Activated CD4-positive, CD25-positive, alpha-beta regulatory T cell treated with anti-CD3 and anti-CD28 coated beads, Interleukin-2, amount 50 U/mL, for 72 hours (primary cell): ENCODE measurements around the gene NLRC5.

Experiments used
- DNase-seq: peaks from one replicate; pipeline ENCODE4 v3.0.0; 2021

The NLRC5 gene

DNA sequence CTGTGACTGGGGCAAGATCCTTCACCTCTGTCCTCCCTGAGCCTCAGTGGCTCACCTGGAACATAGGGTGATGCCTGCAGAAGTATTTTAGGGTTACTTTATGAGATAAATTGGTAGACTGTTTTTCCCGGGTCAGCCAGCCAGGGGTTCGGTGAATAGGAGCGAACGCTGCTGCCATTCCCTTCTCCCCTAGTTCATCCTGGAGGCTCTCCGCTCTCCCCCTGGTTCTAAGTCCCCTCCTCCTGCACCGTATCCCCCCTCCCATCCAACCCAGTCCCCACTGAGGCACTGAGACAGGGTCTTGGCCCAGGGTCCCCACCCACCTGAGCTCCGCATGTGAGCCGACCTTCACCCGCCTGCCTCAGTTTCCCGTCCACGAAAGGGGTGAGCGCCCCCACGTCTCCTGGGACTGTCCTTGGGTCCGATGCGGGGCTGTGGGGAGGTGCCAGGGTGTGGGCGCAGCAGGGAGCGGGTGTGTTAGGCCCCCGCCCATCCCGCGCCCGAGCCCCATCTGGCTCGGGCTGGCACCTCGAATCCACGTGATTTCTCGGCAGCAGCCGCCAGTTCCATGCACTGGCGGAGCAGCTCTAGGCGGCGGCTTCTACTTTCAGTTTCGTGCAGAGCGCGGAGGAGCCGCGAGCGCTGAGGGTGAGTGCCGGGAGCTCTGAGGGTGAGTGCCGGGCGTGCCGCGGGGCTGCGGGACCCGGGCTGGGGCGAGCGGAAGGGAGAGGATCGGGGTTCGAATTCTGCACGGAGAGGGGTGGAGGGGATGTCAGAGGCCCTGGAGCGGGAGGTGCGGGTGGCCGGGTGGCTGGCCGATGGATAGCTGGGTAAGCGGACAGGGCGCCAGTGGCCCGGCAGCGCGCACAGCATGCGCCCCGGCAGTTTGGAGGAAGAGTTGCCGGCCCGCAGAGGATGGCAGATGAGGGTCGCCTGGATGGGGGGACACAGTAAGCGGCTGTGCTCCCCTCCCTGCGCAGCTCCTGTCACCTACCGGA, at the start of gene NLRC5:
NLRC5 (plus strand) TSS at position 610 of the 998 bp plus-strand sequence. CDS start 31,156 bp downstream, outside the sequence.
- peak; percentile 91 for DNase-seq

- no peak for DNase-seq
Observed at GRCh38 chr16:56939801-56940200, 49.6 kb upstream of the NLRC5 start.

GRCh38 chr16:56941092-56941491, 48.3 kb upstream of the NLRC5 start:
- no peak for DNase-seq

DNA sequence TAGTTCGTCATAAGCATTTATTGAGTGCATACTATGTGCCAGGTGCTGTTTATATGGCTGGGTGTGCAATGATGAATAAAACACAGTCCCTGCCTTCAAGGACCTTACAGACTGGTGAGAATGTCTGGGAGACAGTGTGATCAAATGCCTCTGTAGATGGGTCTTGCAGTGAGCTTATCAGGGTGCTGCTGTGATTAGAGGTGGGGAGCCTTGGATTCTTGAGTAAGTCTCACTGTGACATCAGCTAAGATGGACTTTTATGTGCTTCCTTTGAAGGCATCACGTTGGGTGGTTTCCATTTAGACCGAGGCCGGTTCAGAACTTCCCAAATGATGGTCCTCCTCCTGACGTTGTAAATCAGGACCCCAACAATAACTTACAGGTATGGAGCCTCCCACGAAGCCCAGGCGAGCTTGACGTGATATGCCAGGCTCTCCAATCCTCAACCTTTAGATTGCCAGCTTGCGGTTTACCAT, 47.5 kb upstream of the NLRC5 start:
- DNase-seq: no peak

GRCh38 chr16:56943761-56944375, 45.5 kb upstream of the NLRC5 start:
- no peak for DNase-seq

- no peak for DNase-seq
Observed at GRCh38 chr16:56944954-56945839, 44.2 kb upstream of the NLRC5 start.

DNA sequence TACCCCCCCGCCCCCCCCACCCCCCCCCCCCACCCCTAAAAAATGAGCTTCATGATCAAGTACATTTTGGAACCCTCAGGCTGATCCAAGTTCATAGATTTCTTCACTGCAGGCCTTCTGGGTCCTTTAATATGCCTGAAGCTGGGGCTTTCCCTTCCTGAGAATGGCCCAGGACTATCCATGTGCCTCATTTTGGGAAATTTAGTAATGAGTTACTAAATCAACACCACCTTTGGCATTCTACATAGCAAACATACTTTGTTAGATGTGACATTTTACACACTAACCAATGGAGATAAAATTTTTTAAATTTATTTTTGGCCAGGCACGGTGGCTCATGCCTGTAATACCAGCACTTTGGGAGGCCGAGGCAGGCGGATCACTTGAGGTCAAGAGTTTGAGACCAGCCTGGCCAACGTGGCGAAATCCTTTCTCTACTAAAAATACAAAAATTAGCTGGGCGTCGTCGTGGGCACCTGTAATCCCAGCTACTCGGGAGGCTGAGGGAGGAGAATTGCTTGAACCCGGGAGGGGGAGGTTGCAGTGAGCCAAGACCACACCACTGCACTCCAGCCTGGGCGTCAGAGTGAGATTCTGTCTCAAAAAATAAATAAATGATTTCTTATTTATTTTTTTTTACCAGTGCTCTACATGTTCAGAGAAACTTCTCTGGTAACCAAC, 43.4 kb upstream of the NLRC5 start:
- no peak for DNase-seq

DNA sequence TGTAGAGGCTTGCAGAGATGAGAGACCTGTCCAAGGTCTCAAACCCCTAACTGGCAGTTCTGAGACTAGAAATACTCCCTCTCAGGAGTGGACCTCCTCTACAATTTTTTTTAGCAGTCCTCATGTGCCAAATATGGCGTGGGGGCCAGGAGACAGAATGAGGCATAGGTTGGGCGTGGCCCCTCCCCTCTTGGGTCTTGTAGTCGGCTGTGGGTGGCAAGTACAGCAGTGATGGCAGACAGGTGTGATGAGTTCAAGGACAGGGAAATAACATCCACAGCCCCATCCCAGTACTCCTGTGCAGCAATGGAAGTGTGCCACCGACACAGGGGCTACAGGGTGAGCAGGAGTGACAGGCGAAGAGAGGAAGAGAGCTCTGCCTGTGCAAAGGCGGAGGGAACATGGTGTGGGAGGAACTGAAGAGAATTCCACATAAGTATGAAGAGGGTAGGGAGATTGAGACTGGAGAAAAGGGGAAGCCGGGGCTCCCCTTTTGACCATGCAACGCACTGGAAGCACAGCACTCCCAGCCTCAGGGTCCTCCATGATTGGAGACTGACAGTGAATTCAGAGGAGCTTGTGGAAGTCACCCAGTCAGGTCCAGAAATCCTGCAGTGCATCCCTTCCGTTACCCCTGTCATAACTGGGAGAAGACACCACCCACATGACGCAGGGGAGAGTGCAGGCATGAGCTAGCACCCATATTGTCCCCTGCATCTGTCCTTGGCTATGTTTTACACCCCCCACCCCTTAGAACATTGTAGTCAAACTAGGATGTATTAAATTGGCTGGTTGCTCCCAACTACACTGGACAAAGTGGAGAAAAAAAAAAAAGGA, 42.4 kb upstream of the NLRC5 start:
- DNase-seq: no peak

GRCh38 chr16:56947604-56947995, 41.8 kb upstream of the NLRC5 start:
- DNase-seq: no peak

- DNase-seq: no peak
Observed at GRCh38 chr16:56948234-56948633, 41.1 kb upstream of the NLRC5 start.

DNA sequence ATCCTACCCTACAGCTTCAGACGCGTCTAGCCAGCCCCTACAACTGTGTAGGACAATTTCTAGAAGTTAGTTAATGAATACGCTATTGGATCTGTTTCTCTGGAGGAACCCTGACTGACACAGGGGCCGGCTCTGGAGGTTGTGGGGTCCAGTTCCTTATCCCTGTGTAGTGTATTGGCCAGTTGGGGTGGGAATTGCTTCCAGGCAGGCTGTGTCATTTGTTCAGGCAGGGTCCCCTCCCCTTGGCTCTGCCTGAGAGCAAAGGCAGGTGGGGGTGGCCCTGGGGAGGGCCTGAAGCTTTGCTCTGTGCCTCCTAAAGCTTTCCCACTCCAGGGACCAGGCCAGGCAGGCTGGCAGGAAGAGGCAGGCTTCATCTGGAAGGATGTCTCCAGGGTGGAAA, 39.3 kb upstream of the NLRC5 start:
- no peak for DNase-seq

DNA sequence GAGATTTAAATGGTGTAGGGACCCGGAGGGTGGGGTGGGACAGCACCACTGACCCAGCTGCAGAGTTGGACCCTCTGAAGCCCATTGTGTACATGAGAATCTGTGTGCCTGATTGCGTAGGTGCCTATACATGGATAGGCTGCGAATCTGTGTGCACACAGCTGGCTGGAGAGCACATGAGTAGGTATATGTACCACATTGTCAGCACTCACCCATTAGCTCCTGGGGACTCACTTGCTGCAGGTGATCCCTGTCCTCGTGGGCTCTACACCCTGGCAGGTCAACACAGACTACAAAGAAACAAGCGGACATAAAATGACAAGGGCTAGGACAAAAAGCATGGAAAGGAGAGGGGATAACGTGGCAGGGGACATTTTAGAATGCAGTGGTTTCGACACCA, 38.9 kb upstream of the NLRC5 start:
- no peak for DNase-seq

GRCh38 chr16:56950881-56951771, 38.2 kb upstream of the NLRC5 start:
- DNase-seq: peak; percentile 52

- no peak for DNase-seq
Observed at GRCh38 chr16:56953006-56953405, 36.4 kb upstream of the NLRC5 start.

DNA sequence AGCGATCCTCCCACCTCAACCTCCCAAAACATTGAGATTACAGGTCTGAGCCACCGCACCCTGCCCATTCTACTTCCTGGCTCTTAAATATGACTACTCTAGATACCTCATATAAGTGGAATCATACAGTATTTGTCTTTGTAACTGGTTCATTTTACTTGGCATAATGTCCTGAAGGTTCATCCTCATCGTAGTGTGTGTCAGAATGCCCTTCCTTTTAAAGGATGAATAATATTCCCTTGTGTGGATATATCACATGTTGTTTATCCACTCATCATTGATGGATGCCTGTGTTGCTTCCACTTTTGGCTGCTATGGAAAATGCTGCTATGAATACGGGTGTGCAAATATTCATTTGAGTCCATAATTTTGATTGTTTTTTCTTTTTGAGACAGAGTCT, 33.3 kb upstream of the NLRC5 start:
- no peak for DNase-seq

DNA sequence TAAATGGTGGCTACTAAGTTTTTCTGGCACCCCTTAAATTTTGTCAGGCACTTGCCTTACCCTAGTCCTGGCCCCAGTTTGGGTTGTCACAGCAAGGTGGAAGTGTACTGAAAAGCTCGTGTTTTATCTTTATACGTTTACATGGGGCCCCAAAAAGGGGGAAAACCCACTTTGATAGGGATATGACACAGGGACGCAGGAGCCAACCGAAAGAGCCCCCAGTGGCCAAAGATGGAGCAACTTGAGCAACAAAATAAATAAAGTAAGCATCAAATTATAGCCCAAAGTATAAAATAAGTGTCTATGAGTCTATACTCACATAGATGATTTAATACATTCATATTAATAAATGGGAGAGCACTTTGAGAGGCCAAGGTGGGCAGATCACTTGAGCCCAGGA, 32.6 kb upstream of the NLRC5 start:
- DNase-seq: no peak

- DNase-seq: no peak
Observed at GRCh38 chr16:56960681-56961281, 28.6 kb upstream of the NLRC5 start.

DNA sequence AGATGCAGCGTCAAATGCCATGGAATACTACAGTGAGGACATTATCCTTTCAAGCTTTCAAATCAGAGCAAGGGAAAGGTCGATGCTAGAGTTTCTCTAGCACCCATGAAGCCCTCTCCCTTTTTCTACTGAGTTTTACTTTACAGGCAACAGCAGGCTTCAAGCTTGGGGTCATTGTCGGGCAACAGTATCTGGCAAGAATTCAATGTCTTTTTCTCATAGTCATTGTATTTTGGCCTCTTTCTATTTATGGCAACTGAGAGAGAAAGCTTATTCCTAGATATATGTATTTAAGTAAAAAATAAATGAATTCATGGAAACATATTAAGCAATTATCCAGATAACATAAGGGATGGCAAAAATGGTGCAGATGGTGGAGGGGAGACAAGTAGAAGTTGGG, 28.0 kb upstream of the NLRC5 start:
- no peak for DNase-seq

DNA sequence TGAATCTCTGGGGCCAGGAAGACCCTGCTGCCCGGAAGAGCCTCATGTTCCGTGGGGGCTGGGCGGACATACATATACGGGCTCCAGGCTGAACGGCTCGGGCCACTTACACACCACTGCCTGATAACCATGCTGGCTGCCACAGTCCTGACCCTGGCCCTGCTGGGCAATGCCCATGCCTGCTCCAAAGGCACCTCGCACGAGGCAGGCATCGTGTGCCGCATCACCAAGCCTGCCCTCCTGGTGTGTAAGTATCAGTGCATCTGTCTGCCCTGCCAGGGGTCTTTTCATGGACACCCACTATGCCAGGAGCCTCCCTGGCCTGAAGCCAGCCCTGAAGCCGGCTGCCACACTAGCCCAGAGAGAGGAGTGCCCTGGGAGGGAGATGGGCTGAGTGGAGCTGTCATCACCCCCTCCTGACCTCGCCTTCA, 27.5 kb upstream of the NLRC5 start, which contains the start of gene CETP:
CETP (plus strand) TSS at position 100 of the 431 bp plus-strand sequence; CDS start at position 130, 30 bp downstream.
- DNase-seq: no peak
